A172 (cell line): Measurements from ENCODE around the gene C6. TPM values are rescaled to one million over a fixed set of nuclear protein-coding genes. Genes with fewer than 3 reads are reported as not detected.
"Not testable (repeated sequence)": the region's sequence is repeated elsewhere in the genome, so short reads cannot be mapped to it uniquely, and the experiment has no call there.

ENCODE experiments used
- DNase-seq: peaks from one replicate; pipeline ENCODE4 v3.0.0-alpha.2; 2015; ENCODE audit warnings: low spot score
- total RNA-seq: library from RNA; depleted of rRNA; stranded (reverse); fragments of >200 nt; shearing (Covaris generic); gene quantifications from 2 replicates; pipeline ENCODE4 v1.2.3, GENCODE V29; 2014

The C6 gene
- total RNA-seq, 1 experiment from 2014 or later, result not detected

DNA sequence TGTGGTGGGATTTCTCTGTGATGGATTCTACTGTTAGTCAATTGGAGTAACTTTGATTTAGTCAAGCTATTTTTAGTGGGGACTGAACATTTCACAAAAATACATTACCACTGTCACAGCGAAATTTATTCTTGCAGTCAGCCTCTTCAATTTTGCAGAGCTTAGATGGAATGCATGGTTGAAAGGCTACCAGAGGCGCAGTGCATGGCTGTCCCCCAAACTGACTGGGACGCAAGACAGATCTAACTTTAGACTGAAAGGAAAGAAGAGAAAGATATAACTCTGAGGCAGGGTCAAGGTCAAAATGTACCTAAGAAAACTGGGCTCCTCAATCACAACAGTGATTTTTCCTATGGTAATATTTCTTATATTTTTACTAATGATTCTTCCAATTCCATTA, 13.7 kb downstream of the C6 start:
- no peak for DNase-seq

DNA sequence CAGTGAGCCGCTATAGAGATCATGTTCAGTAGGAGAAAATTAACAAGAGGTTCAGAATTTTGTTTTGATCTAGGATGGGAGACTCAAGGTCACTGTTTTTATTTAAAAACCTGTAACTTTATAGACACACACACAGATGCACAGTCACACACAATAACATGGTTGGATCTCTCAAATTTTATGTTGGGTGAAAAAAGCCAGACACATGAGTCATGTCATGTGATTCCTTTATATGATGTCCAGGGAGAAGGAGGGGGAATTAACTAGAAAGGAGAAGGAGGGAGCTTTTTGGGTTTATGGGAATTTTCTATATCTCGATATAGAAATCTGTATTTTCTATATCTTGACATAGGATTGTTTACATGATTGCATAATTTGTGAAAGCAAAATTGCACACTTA, 17.1 kb downstream of the C6 start:
- no peak for DNase-seq

DNA sequence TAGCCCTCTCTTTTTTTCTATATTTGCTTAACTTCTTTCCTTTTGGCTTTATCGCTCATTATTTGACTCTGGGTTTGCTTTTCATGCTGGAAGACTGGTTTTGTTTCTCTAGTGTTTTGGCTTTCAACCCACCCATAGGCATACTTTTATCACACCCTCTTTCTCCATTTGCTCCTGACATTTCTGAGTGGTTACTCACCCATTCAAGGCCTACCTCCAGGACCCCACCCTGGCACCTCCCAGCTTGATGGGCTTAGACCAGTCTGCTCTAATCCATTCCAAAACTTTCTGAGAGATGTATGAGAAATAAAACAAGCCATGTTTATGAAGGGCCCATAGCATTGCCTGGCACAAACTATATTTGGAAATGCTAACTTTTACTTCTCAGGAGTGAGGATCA, 18.1 kb downstream of the C6 start:
- DNase-seq, result no peak

DNA sequence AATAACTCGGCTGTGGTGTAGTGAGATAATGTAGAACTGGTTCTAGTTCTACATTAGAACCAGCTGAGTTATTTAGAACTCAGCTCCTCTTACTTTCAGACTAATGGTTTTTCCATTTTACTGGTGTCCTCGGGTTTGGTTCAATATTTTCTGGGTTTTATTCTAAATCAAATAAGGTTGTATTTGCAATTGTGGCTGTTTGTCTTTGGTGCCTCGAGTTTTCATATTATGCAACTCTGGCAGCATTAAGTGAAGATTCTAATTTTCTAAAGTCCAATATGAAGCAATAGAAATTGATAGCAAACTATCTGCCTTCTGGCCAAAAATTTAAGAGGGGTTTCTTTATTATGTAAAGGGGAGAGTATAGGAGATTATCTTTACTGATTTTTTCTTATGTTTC, 19.0 kb downstream of the C6 start:
- no peak for DNase-seq

DNA sequence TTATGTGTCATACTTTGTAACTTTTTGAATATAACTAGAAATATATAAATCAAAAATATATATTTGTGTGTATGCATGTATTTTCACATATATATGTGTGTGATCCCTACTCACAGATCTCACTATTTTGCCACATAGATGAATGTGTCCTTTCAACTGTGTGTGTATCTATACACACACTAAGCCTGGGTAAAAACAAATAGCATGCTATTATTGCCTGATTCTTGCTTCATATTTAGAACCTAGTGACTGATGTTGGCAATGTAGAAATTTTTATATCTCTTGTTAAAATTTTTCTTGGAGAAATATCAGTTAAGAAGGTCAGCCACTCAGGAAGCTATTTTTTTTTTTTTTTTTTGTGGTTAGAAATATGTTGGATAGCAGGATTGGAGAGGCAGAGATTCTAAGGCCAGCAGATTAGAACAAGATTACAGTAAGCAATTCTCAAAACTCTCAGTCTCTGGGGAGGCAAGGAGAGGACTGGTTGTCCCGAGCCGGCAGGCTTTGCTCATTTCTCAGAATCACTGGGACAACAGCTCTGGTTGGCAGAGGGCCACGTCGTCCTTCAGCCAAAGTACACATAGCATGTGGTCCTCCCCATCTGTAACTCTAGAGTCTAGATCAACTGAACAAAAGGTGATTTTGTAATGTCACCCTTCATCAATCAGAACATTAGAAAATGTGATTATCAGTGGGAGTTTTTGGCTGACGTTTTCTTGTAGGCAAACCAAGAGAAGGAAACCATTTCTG, 19.7 kb downstream of the C6 start:
- DNase-seq, result peak; percentile 9

DNA sequence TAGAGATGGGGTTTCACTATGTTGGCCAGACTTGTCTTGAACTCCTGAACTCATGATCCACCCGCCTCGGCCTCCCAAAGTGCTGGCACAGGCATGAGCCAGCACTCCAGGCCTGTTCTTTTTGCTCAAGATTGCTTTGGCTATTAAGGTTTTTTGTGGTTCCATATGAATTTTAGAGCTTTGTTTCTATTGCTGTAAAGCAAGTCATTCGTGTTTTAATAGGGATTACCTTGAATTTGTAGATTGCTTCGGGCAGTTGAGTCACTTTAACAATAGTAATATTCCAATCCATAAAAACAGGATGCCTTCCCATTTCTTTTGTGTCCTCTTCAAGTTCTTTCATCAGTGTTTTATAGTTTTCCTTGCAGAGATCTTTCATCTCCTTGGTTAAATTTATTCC, 22.1 kb downstream of the C6 start:
- DNase-seq, result no peak

DNA sequence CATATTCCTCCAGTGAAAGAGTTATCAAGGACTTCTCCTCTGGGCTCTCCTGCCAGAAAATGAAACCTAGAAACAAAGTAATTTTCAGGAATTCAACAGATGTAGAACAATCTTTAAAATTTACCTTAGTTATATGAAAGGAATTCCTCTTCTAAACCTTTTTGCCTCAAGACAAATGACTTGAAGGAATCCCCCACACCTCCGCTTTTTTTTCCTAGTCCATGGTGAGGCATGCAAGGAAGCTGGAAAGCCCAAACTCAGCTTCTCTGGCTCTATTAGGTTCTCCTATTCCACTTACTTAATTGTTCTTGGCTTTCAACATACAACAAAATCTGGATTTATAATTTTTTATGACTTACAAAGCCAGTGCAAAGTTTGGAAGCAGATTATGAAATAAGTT, 27.2 kb downstream of the C6 start:
- DNase-seq, result no peak

DNA sequence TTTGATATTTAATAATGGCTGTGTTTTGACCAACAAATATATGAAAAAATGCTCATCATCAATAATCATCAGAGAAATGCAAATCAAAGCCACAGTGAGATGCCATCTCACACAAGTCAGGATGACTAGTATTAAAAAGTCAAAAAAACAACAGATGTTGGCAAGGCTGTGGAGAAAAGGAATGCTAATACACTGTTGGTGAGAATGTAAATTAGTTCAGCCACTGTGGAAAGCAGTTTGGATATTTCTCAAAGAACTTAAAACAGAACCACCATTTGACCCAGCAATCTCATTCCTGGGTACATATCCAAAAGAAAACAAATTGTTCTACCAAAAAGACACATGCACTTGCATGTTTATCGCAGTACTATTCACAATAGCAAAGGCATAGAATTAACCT, 30.0 kb downstream of the C6 start:
- DNase-seq, result not testable (repeated sequence)

DNA sequence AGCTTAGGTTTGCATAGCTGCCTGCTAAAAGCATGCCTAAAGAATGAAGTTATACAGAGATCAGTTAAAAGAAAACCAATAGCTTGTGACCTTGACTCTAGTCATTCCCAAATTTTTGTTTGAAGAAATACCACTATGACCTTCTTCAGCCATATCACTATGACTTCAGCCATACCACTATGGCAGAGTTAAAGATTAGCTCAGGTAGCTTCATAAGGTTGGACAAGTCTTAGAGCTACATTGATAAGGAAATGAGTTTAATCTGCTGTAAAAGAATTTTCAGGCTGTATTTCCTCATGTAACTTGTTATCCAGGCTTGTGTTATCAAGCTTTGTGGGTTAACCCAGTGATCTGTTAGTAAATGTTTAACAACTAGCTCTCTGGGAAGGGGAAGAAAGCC, 30.7 kb downstream of the C6 start:
- DNase-seq, result no peak

DNA sequence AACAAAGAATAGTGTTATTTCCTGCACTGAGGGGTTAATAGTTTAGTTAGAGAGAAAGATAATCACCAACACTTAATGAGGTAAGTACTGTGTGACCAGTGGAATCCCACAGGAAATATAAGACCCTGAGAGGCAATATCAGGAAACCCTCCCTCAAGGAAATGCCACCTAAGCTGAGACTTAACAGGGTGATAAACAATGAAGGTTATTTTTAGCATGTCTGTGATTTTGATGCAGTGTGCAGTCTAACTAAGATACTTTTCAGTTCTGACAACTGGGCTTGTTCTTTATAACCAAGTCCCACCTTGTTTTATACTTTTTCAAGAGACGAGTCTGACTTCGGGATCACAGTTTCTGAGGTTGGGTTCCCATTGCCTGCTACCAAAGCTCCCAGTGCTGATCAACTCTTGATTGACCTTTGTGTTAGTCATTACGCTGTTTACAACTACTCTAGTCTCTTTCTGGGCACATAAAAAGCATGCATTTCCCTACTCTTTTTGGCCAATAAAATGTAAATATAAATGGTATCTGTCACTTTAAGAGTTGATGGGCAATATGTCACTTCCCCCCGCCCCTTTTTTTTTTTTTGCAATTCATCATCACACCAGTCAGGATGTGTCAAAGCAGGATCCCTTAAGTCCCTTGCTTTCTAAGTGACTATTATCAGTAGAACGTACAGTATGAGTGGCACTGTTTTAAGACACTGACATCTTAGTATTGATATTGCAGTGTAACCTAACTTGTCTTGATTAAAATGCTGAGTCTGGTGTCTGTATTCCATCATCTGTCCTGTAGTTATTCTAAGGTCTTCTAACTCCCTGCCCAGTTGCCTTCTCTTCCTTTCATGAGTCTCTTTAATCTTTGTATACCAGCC, 31.4 kb downstream of the C6 start:
- DNase-seq, result no peak

DNA sequence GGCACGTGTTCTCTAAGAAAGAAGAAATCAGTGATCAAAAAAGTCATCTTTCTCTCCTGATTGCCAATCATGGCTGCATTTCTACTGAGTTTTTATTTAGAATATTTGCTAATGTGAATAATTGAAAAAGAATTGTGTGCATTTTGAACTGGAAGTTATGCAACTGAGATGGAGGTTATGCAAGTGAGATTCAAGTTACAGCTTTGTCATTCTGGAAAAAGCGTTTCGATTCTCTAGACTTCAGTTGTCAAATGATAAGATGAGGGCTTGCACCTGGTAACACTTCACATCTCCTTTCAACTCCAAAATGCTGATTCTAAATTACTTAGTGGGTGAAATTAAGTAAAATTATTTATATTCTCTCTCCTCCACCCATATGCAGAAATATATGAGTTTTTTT, 36.4 kb downstream of the C6 start:
- DNase-seq, result no peak

DNA sequence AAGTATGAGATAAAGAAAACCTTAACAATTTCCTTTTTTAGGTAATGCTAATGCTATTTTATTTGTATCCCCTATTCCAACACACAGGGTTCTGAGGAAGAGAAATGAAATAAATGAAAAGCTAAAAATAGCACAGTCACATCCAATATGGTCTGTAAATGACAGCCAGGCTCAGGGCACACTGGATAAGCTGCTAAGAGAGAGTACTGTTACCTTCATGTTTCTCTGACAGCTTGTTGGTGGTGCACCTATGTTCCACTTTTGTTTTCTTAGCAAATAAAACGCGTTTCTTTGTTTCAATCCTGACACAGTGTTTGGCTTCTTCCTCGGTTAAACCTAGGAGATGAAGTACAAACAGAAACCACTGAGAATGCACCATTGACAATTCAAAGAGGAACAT, 41.3 kb downstream of the C6 start:
- DNase-seq, result no peak

DNA sequence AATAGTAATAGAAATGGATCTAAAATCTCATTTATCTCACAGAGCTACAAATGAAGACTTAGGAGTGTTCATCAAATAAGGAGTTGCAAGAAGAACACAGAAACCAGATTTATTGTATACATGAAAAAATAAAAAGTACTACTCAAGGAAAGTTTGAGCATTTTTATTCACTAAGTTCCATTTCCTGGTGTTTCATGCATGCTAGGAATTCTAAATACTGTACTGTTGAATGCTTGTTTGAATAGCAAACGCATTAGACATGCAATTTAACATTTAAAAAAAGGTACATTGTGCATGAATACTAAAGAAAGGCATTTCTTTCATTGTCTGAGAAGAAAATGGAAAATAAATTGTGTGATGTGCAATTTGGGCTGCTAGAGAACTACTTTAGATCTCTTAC, 52.1 kb downstream of the C6 start:
- DNase-seq, result no peak

DNA sequence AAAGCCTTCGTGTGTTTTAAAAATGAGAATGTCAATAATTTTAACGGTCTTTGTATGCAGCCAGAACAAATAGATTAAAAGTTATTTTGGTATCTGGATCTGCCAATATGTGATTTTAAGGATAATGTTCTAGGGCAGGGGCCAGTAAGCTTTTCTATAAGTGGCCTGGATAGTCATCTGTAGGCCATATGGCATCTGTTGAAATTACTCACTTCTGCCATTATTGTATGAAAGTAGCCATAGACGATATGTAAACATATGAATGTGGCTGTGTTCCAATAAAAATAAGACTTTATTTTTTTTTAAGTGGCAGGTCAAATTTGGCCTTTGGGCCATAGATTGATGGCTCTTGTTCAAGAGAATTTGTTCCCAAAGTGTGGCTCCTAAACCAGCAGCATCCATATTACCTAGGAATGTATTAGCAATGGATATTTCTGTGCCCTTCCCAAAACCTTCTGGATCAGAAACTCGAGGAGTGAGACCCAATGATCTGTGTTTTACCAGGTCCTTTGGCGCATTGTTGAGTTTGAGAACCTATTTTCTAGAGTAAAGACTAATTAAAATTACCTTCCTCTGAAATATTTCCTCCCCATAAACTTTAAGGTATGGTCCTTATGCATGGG, 55.9 kb downstream of the C6 start:
- no peak for DNase-seq

DNA sequence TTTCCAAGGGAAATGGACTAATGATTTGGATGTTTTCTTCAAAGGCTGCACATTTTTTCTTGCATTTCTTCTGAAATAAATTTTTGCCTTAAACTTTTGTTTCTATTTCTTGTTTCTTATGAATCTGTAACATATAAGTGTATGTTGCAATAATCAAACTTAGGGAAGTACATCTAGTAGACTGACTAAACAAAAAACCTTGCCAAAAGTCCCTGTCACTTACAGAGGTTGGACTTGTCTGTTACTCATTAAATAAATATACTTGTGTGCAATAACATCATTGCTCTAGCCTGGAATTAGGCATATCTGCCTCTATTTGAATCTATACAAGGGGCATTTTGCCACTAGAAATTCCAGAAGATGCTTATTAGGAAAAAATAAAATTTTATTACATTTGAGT, 56.6 kb downstream of the C6 start:
- no peak for DNase-seq

DNA sequence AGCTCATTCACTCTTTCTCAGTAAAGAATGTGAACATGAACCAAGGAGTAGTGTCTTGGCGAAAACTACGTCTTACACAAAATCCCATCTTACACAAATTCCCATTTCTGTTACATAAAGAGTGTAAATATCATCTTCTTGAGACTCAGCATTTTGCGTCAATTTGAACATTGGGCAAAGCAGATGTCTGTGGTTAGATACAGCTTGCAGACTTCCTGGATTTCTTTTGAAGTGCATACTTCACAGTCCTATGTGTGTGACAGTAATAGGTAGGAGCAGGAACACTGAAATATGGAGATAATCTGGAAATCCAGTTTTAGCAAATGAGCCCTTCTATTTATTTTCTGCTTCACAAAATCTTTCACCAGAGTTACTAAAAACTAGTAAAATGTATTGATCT, 58.8 kb downstream of the C6 start:
- no peak for DNase-seq

DNA sequence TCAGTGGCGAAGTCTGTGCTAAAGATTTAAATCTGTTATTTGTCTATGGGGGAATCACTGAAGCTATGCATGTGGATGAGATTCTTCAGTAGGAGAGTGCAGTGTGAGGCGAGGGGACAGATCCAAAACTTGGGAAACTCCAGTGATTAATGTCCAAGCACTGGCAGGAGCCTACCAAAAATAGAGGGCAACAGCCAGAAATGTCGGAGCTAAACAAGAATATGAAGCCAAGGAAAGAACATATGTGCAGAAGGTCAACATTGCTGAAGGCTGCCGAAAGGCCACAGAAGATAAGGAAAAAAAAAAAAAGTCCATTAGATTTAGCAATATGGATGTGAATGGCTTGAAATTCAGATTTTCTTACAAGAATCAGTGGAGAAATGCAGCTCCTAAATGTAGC, 61.8 kb downstream of the C6 start:
- no peak for DNase-seq

DNA sequence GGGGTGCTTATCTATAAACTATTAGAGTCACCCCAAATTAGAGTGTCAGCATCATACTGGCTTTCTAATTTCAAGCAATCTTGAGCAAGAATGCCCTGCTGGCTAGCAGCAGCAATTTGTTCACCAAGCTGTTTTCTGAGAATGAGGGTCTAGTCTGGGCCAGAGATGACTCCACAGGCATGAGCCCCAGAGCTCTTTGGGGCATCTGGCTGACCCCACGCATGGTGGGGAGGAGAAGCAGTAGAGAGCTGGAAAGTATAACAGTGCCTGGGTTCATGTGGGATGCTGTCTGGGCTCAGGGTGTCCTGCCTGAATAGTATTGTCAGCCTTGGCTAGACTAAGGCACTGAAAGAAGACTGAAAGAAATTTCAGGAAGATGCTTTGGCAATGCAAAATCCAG, 64.9 kb downstream of the C6 start:
- no peak for DNase-seq

DNA sequence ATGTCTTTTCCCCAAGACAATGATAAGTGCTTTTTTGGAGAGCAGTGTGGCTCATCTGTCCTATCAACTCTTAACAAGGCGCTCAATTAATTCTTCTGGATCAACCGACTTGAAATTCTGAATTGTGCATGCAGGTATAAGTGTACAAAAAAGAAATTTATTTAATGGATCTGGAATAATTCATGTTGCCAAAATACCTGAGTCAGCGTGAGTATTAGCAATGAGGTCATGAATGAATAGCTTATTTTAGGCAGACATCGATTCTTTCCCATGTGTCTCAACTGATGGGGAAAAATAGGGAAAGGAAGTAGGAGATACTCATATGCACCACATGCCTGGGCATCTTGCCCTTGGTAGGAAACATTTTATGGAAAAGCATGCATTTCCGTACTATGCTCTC, 68.0 kb downstream of the C6 start:
- no peak for DNase-seq

DNA sequence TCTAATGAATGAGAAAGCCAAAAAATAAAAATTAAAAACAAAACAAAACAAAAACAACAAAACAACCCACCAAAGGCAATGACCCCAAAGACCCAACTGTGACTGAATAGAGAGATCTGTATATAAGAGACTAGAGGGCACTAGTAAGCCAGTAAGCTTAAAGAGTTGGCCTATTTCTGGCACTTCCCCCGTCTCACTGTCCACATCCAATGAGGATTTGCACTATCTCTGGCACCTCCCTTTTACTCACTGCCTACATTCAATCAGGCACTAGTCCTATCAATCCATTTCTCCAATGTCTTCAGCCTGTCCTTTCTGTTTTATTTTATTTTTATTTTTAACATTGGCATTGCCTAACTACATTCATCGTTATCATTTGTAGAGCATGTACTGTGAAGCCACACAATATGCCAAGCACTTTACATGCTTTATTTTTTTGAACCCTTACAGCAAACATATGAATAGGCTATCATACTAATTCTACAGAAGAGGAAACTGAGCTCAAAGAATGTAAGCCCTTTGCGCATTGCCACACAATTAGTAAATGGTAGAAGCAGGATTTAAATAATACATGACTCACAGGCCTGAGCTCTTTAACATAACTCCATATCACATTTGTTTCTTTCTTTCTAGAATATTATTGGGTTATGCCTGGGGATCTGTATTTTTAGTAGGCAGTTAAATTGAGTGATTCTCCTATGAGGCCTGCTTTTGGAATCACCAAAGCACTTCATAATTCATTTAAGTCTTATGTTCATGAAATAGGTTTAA, 70.0 kb downstream of the C6 start:
- no peak for DNase-seq

DNA sequence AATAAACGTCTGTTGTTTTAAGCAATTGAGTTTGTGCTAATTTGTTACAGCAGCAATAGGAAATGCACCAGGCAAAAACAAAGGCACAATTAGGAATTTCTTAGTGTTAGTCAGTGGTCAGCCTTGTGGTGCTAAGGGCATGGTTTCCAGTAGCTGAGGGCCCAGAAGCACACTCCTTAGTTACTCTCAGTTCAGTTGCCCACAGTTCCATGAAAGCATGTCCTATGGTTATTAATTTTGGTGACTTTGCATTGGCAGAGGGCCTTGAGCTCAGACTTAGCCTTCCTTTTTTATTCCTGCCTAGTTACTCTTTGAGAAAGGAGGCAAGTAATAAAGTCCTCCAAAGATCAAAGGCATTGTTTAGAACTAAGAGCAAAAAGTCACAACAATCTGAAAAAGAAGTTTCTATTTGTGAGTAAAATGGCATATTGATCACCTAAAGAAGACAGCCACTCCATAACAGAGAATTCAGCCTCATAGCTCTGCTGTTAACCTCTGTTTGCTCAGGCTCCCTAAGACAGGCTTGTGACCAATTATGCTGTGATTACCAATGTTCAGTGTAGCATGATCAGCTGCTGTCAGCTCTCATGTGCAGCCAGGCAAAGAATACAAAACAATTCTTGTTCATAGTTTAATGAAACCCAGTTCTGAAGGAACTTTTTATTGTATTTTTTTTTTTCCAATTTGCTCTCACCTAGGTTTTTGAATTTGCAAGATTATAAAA, 85.2 kb downstream of the C6 start:
- no peak for DNase-seq

DNA sequence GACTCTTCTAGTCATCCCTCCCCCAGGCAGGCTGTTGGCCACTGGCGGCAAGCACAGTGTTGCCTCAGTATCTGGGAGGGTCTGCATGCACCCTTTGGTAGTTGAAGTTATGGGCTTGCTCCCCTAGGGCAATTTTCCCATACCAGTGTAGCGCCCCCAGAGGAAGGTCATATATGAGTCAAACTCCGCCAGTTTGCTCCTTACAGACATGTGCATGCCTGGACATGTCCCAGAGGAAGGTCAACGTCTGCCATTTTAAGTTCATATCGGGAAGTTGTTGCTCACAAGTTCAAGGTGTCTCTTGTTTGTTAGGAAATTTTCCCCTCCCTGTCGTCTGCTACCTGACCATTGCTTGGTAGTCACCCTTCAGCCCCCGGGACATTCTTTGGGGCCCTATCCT, 90.9 kb downstream of the C6 start:
- no peak for DNase-seq
